Measurements from ENCODE around the gene RITA1.

DNA sequence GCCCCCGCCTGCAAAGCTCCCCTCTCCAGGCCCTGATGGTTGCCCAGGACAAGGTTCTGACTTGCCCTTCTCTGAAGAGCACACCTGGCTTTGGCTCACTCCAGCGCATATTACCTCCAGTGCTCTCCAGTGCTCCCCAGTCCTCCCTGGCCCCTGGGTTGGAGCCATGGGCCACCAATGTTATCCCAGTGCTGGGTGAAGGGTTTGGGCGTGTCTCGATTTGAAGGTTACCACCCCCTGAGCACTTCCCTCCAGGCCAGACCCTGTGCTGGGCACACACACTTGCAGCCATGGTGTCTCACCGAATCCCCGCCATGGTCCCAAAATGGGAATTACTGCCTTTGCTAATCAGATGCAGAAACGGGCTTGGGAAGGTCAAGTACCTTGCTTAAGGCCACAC, 11.1 kb downstream of the RITA1 start:
- no peak for TF ChIP-seq YY1 (IDR thresholded peaks at IDR 0.05; ENCODE audit: insufficient read depth, insufficient read length)
- TF ChIP-seq ZNF274 (IDR thresholded peaks at IDR 0.05; ENCODE audit: low read depth, low read length) = no peak

Measured in NT2/D1 (cell line).